ENCODE results near the gene GID8.

The GID8 gene

DNA sequence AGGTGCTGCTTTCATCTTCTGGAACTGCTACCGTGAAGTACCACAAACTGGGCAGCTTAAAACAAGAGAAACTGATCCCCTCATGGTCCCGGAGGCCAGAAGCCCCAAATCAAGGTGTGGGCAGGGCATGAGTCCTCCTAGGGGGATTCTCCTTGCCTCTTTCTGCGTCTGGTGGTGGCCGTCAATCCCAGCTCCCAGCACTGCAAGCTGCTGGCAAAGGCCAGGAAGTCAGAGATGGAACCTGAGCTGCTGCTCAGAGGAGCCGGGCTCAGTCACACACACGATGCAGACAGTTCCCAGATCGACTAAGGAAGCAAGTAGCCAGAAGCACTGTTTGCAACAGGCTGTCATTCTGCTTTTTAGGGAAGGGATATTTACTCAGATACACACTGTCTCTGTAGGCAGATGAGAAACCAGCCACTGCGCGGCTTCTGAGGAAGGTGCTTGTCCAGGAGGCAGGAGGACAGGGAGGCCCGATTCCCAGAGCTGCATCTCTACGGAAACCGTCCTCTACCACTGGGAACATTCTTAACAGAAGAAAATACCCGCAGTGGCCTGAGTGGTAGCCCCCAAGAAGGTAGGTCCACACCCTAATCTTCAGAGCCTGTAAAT is 53.4 kb downstream of the GID8 start:
- DNase-seq, result no peak

DNA sequence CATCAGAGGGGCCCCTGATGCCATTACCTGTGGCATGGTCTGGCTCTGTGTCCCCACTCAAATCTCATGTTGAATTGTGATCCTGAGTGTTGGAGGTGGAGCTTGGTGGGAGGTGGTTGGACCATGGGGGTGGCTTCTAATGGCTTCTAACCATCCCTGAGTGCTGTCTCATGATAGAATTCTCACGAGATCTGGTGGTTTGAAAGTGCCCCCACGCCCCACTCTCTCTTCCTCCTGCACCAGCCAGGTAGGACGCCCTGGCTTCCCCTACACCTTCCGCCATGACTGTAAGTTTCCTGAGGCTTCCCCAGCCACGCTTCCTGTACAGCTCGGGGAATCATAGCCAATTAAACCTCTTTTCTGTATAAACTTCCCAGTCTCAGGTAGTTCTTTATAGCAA is 53.9 kb downstream of the GID8 start:
- no peak for DNase-seq

DNA sequence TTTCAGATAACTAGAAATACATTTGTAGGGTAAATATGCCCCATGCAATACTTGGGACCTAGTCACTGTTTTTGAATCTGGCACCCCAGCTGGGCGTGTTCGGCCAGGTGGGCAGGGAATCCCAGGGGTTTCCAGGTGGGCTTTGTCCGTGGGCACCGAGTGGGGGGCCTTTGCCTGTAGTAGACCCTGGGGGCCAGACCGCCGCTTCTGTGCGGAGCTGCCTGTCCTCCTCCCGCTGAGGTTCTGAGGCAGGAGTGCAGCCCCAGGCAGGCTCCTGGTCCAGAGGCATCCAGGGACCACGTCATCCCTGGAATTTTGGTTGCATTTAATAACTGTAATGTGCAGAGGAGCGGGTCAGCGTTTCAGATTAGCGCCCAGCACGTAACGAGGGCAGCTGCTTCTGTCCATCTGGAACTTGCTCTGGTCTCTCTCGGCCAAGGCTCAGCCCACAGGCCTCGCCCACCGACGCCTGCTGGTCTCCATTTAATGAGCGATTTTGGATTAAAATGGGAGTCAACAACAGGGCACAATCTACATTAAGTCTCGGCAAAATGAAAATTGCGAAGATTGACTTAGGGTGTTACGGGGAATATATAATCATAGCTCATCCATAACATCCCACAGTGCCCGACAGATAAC is 56.0 kb downstream of the GID8 start:
- DNase-seq, result no peak

DNA sequence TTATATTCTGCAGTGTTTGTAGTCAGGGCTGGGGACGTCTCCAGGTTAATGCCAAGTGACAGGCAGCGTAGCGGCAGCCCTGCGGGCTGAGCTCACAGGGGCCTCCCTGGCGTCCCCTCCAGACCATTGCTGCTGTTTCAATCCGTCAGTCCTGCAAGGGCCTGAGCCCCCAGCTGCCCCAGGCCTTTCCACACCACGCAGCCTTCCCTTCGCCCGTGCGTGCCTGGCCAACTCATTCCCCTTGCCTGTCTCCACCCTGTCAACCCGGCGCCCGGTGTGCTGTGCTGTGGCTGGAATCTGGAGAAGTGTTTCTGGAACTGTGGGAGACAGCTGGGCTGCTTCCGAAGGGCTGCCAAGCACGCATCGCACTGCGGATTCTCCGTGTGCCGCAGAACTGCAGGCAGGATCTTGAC is 56.9 kb downstream of the GID8 start:
- no peak for DNase-seq

DNA sequence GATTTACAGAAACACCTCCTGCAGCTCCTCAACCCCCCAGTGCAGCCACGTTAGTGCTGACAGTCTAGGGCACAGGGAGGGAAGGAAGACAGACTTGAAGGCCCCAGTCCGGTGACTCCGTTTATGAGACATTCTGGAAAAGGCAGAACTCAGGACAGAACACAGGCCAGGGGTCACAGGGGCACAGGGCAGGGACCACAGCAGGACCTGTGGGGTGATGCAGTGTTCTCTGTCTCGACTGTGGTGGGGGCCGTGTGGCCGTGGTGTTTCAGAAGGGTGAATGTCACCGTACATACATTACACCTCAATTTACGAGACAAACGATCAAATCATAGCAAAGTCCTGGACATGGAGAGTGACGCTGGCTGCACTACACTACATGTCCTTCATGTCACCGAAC is 57.5 kb downstream of the GID8 start:
- DNase-seq, result no peak

DNA sequence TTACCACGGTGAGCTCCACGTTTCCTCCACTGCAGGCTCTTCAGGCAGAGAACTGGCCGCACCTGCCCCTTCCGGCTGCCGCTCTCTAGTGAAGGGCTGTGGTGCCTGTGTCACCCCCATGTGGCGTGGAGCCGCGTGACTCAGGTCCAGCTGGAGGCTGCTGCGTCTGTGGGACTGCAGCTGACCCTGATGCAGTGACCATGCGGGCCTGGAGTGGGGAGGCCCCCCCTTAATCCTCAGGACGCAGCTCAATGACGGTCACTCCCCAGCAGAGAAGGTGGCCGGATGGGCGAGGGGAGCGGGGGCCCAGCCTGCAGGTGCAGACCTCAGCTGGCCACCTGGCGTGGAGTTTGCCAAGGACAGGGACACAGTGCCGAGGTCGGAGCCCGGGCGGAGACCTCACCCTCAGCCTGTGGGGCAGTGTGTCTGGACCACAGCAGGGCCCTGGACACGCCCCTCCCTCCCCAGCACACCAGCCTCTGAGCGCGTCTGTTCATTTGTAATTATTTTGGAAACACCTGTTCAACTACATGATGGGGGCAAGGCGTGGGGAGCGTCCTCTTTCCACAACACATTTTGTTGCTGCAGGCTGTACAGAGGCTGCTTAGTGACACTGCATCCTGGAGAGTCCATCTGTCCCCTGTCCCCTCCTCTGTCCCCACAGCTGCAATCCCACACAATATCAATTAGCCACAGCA is 58.1 kb downstream of the GID8 start:
- DNase-seq, result no peak

DNA sequence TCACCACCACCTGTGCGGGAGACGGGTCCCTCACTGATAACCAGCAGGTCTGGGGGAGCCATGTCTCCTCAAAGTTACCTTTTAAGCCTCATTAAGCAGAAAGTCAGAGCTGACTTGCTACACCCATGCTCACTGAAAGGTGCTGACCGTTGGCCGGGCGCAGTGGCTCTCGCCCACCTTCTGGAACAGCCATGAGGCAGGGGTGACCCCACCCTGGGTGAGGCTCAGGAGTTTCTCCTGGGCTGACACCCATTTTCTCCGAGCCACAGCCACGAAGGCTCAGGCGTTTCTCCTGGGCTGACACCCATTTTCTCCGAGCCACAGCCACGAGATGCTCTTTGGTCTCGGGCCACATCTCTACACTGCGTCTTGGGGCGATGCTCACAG is 58.6 kb downstream of the GID8 start:
- DNase-seq, result no peak

DNA sequence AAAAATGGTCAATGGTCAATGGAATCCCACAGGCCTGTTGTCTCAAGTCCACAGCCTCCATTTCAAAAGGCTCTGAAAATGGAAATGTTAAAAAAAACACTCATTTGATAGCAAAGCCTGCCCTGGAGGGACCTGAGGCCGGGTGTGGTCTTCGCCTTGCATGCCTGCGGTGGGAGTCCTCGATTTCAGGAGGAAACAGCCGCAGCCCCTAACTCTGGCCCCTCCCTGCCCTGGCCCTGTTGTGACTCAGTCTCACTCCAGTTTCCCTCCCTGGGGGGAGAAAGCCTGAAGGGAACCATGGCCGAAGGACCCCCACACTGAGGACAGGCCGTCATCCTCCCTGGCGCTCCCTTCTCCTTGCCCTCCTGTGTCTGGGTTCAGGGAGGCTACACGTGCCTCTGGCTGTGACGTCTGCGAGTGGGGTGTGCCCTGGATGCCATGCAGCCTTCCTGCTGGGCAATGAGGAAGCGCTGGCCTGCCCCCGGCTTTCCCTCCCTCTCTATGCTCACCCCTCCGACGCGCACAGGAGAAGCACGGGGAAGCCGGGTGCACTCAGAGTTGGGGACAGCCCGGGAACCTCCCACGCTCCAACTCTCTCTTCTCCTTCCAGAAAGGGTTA is 59.6 kb downstream of the GID8 start:
- no peak for DNase-seq
